ENCODE results near the gene INTS4. TPM values are rescaled to one million over a fixed set of nuclear protein-coding genes. Genes with fewer than 3 reads are reported as not detected.
"Not testable (repeated sequence)": the region's sequence is repeated elsewhere in the genome, so short reads cannot be mapped to it uniquely, and the experiment has no call there.

Gene INTS4
- total and polyA plus RNA-seq, 8 donors, result 10.7 to 92.8 (median 18.3) TPM

DNA sequence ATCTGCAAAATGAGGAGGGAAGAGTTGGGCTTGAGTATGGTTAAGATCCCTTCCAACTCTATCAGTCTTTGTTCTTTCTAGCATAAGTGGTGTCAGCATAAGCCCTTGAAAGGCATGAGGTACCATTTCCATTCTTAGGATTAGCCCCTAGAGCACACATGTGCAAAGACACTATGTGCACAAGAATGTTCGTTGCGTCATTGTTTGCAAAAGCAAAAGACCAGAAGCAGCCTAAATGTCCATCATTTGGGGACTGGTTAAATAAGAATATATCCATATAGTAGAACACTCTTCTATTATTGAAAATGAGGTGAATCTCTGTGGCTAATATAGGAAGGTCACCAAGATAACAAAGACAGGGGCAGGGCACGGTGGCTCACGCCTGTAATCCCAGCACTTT is 38.6 kb upstream of the INTS4 start:
- WGBS, 5 donors, result 51 to 93% (median 69%) methylated on average over 4 of the region's 4 CpGs
- peaks cover 23 to 54% (median 42%) of the 10 kb centered on the region in 4 donors for H3K4me1 ChIP-seq
- H3K27me3 ChIP-seq, result no peaks in the 10 kb centered on the region
- DNase-seq, result no peak
- TF ChIP-seq POLR2AphosphoS5 (IDR thresholded peaks at IDR 0.05) (no peak), EP300 (IDR thresholded peaks at IDR 0.05) (no peak), POLR2A (IDR thresholded peaks at IDR 0.05) (no peak)
- TF ChIP-seq, protein P1, sequence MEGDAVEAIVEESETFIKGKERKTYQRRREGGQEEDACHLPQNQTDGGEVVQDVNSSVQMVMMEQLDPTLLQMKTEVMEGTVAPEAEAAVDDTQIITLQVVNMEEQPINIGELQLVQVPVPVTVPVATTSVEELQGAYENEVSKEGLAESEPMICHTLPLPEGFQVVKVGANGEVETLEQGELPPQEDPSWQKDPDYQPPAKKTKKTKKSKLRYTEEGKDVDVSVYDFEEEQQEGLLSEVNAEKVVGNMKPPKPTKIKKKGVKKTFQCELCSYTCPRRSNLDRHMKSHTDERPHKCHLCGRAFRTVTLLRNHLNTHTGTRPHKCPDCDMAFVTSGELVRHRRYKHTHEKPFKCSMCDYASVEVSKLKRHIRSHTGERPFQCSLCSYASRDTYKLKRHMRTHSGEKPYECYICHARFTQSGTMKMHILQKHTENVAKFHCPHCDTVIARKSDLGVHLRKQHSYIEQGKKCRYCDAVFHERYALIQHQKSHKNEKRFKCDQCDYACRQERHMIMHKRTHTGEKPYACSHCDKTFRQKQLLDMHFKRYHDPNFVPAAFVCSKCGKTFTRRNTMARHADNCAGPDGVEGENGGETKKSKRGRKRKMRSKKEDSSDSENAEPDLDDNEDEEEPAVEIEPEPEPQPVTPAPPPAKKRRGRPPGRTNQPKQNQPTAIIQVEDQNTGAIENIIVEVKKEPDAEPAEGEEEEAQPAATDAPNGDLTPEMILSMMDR (IDR thresholded peaks at IDR 0.05), result no peak
- no peak overlapping the region for H3K27ac ChIP-seq
- no peaks in the 10 kb centered on the region for H3K9me3 ChIP-seq
- H3K4me3 ChIP-seq, result no peak overlapping the region
- H3K36me3 ChIP-seq, result no peaks in the 10 kb centered on the region
- intact Hi-C loops (cut with DNase I; ENCODE audit: low total_unique reads), result no loop called here

- H3K4me3 ChIP-seq, result no peak overlapping the region
- H3K9me3 ChIP-seq, result no peaks in the 10 kb centered on the region
- TF ChIP-seq, protein P1 (IDR thresholded peaks at IDR 0.05), result no peak
- TF ChIP-seq EP300 (IDR thresholded peaks at IDR 0.05), result no peak
- peak in 1 of 2 donors; percentile 72 for DNase-seq
- peaks cover 15 to 45% (median 34%) of the 10 kb centered on the region in 4 donors for H3K4me1 ChIP-seq
- H3K27ac ChIP-seq, result peak overlapping the region; percentile 10 to 69 (median 43)
- no peaks in the 10 kb centered on the region for H3K36me3 ChIP-seq
- H3K27me3 ChIP-seq, result no peaks in the 10 kb centered on the region
- intact Hi-C loops (cut with DNase I; ENCODE audit: low total_unique reads), result no loop called here
Observed at GRCh38 chr11:78032090-78032489, 37.6 kb upstream of the INTS4 start.

DNA sequence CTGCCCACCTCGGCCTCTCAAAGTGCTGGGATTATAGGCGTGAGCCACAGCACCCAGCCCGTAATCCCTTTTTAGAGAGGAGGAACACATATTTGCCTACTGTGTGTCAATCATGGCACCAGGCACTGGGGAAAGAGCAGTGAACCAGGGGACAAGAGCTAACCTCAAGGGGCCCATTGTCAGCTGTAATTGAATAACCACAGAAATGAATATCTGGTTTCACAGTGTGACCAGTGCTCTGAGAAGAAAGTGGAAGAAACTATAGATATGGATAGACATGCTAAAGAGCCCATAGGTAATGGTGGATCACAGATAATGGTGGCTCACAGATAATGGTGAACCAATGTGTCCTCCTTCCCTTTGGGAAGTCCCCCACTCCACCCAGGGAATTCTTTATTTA is 37.2 kb upstream of the INTS4 start:
- H3K4me1 ChIP-seq, result peaks cover 10 to 41% (median 30%) of the 10 kb centered on the region in 4 donors
- H3K27ac ChIP-seq, result peak overlapping the region; percentile 10 to 69 (median 43)
- intact Hi-C loops (cut with DNase I; ENCODE audit: low total_unique reads), result no loop called here
- no peaks in the 10 kb centered on the region for H3K27me3 ChIP-seq
- no peaks in the 10 kb centered on the region for H3K9me3 ChIP-seq
- WGBS, 5 donors, result 82 to 95% (median 90%) methylated on average over 3 of the region's 3 CpGs
- H3K36me3 ChIP-seq, result no peaks in the 10 kb centered on the region
- TF ChIP-seq EP300 (IDR thresholded peaks at IDR 0.05) (no peak), POLR2A (IDR thresholded peaks at IDR 0.05) (no peak), POLR2AphosphoS5 (IDR thresholded peaks at IDR 0.05) (no peak)
- TF ChIP-seq, protein P1 (IDR thresholded peaks at IDR 0.05), result no peak
- no peak overlapping the region for H3K4me3 ChIP-seq
- DNase-seq, result no peak

GRCh38 chr11:78030429-78031325 is 36.2 kb upstream of the INTS4 start:
- Histone ChIP-seq H3K27ac (peak overlapping the region; percentile 3 to 69 (median 44)), H3K4me3 (no peak overlapping the region), H3K9me3 (no peaks in the 10 kb centered on the region), H3K4me1 (peaks cover 9 to 35% (median 29%) of the 10 kb centered on the region in 4 donors), H3K36me3 (no peaks in the 10 kb centered on the region), H3K27me3 (no peaks in the 10 kb centered on the region)
- 17 to 25% (median 19%) methylated on average over 7 of the region's 7 CpGs for WGBS, 5 donors
- TF ChIP-seq, protein P1 (IDR thresholded peaks at IDR 0.05), result no peak
- no peak for TF ChIP-seq POLR2A (IDR thresholded peaks at IDR 0.05)
- TF ChIP-seq EP300 (IDR thresholded peaks at IDR 0.05), result no peak
- no peak for TF ChIP-seq POLR2AphosphoS5 (IDR thresholded peaks at IDR 0.05)
- peak; percentile 89 to 93 for DNase-seq
- intact Hi-C loops (cut with DNase I; ENCODE audit: low total_unique reads), result no loop called here

GRCh38 chr11:78028423-78028822 is 34.0 kb upstream of the INTS4 start:
- H3K4me1 ChIP-seq, result peaks cover 9 to 41% (median 34%) of the 10 kb centered on the region in 4 donors
- H3K27ac ChIP-seq; DNase-seq; H3K27me3 ChIP-seq; H3K4me3 ChIP-seq; H3K9me3 ChIP-seq; intact Hi-C loops (cut with DNase I; ENCODE audit: low total_unique reads); H3K36me3 ChIP-seq: not testable (repeated sequence)
- WGBS, 5 donors, result 66 to 79% (median 72%) methylated on average over 9 of the region's 9 CpGs
